Fibroblast of the aortic adventitia (primary cell): ENCODE results near the gene CTDP1. TPM values are rescaled to one million over a fixed set of nuclear protein-coding genes. Genes with fewer than 3 reads are reported as not detected.

Experiments
- DNase-seq: peaks from one replicate; pipeline ENCODE4 v3.0.0-alpha.2; 2010; ENCODE audit warnings: low read depth
- H3K4me3 ChIP-seq: 2 replicates; pipeline ENCODE4 v1.5.1; 2011; ENCODE audit warnings: low read depth, mild to moderate bottlenecking, control low read depth, low read length, moderate library complexity
- total RNA-seq: library from RNA; depleted of rRNA; stranded (reverse); fragments of >200 nt; gene quantifications from 2 replicates; pipeline ENCODE4 v1.2.3, GENCODE V29; 2012; ENCODE audit warnings: low replicate concordance
- TF ChIP-seq, protein P1 (sequence below): IDR thresholded peaks from 2 replicates; pipeline ENCODE4 v1.5.1; 2011; ENCODE audit warnings: mild to moderate bottlenecking, low read length, control low read depth, inconsistent platforms; ENCODE audit not compliant: insufficient read depth

CTDP1 gene
- total RNA-seq, 1 donor, result 14.1 TPM

DNA sequence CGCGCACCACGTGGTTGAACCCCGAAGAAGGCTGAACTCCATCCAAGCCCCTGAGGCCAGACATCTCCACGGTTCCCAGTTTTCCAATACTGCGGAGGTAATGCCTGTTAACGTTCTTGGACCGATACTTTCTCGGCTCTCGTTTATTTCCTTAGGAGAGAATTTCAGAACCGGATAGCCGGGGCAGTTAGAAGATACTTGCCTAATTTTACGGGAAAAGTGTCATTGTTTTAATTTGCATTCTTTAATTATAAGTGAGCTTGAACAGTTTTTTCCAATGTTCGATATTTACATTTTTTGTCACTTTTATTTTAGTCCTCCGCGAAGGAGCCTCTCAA, 107.9 kb downstream of the CTDP1 start:
- H3K4me3 ChIP-seq, result no peak overlapping the region
- no peak for DNase-seq
- TF ChIP-seq, protein P1, sequence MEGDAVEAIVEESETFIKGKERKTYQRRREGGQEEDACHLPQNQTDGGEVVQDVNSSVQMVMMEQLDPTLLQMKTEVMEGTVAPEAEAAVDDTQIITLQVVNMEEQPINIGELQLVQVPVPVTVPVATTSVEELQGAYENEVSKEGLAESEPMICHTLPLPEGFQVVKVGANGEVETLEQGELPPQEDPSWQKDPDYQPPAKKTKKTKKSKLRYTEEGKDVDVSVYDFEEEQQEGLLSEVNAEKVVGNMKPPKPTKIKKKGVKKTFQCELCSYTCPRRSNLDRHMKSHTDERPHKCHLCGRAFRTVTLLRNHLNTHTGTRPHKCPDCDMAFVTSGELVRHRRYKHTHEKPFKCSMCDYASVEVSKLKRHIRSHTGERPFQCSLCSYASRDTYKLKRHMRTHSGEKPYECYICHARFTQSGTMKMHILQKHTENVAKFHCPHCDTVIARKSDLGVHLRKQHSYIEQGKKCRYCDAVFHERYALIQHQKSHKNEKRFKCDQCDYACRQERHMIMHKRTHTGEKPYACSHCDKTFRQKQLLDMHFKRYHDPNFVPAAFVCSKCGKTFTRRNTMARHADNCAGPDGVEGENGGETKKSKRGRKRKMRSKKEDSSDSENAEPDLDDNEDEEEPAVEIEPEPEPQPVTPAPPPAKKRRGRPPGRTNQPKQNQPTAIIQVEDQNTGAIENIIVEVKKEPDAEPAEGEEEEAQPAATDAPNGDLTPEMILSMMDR, result no peak

DNA sequence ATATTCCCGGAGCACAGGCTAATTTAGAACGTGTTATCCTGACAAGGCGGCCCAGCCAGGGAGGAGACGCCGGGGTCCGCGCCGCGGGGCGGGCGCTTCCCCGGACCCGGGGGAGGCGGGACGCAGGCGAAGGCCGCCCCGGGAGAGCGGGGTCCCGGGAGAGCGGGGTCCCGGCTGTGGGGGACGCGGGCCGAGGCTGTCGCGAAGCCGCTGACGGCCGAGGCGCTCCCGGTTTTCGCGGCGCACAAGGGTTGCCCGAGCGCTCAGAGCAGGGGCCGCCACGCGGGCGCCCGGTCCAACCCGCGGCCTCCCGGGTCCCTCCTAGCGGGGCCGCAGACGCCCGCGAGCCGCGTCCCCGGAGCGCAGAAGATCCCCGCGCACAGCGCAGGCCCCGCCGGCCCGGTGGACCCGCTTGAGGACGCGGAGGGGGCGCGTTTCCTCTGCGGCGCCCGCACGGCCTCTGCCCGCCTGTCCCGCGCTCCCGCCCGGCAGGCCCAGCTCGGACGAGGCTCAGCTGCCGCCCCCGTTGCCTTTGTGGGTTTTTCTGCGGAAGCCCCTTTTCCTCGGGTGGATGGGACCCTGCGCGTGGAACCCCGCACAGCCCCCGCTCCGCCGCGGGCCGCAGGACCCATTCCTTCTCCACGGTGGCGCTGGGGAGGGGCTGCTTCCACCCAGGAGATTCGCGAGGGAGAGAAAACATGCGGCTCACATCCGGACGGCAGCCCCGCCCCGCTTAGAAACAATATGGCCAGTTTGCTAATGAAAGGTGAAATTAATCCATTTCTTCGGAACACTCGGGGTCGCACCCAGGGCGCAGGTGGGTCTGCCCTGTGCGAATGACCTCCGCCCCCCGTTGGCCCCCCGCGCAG, 108.5 kb downstream of the CTDP1 start:
- no peak for DNase-seq
- TF ChIP-seq, protein P1, result no peak
- peak overlapping the region; percentile 22 for H3K4me3 ChIP-seq

DNA sequence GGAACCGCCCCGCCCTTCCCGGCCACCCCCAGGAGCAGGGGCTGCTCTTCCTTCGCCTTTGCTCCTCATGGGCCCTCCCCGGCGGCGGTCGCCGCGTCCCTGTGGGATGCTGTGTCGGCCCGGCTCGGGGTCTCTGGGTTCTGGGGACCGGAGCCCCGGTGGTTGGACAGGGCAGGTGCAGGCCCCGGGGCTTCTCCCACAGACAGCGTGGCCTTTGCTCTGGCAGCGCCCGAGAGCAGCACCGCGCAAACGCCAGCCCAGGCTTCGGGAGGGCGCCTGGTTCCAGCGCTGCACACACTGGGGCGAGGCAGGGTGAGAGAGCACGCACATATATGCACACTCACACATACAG, 109.1 kb downstream of the CTDP1 start:
- no peak for DNase-seq
- TF ChIP-seq, protein P1, result no peak
- H3K4me3 ChIP-seq, result no peak overlapping the region

DNA sequence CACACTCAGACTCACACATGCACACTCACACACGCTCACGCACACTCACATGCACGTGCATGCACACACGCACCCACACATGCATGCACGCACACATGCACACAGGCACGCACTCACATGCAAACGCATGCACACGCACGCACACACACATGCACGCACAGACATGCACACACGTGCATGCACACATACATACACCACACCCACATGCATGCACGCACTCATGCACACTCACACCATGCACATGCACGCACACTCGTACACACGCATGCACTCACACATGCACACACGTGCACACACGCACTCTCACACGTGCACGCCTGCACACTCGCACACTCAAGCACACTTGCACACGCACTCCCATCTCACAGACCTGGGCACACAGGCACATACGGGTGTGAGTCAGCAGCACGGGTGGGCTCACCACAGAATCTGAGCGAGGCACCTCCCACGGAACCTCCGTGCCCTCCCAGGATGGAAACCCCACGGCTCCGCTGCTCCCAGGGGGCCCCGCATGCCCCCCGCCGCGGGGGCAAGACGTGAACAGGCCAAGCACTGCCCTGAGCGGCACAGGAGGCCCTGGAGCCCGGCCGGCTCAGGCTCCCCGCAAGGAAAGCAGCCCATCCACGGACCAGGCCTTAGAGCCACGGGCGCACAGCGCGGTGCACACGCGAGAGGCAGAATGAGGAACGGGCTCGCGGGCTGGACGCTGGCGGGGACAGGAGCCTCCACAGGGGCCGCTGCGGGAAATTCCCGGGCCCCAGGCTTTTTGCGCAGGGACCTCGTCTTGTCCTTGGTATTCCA, 109.7 kb downstream of the CTDP1 start:
- H3K4me3 ChIP-seq, result no peak overlapping the region
- no peak for DNase-seq
- TF ChIP-seq, protein P1, result no peak

DNA sequence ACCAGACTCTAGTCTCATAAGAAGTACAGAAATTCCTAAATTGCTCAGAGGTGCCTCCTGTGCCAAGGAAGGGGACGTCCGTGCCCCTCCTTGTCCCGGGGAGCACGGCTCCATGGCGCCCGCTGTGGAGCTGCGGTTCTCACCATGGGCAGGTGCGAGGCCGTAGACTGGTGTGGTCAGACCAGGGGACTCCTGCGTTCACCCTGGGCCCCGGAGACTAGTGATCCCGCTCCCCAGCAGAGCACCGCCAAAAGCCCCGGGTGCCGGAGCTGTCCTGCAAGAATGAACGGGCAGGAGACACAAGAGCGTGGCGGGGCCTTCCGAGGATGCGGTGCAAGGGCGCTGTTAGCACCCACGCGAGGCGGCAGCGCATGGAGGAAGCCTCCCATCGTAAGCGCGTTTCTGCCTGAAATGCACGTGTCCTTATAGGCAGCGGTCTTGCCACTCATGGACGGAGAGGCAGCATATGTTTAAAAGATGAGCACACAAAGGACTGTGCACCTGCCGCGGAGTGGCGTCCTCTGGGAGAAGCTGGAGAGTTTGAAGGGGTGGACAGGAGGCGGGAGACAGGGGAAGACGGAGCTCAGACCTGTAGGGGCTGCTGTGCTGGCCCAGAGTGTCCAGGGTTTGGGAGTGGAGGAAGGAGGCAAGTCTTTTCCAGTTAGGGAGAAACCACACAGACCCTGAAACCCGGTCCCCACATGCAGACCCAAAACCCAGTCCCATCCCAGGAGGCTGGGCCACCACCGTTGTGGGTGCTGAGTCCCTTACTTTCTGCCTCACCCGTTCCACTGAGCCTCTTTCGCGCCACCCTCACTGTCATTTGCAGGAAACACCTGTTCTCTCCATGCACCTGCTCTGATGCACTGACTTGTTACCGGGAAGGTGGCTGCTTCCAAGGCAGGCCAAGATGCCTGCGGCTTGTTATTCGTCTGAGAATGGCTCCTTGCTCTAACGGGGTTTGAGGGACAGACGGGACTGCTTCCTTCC, 110.6 kb downstream of the CTDP1 start:
- TF ChIP-seq, protein P1, result no peak
- no peak overlapping the region for H3K4me3 ChIP-seq
- no peak for DNase-seq
